ENCODE measurements around the gene MAPRE3.

MAPRE3 gene

GRCh38 chr2:26951236-26951635 lies 19.2 kb upstream of the MAPRE3 start:
- no peak for DNase-seq

- DNase-seq, result no peak
Observed at GRCh38 chr2:26952374-26952773, 18.1 kb upstream of the MAPRE3 start.

- no peak for DNase-seq
Observed at GRCh38 chr2:26954135-26954534, 16.3 kb upstream of the MAPRE3 start.

GRCh38 chr2:26957041-26957440 lies 13.4 kb upstream of the MAPRE3 start:
- DNase-seq, result no peak

- no peak for DNase-seq
Observed at GRCh38 chr2:26957534-26957933, 12.9 kb upstream of the MAPRE3 start.

GRCh38 chr2:26959331-26959730 lies 11.1 kb upstream of the MAPRE3 start:
- no peak for DNase-seq

- no peak for DNase-seq
Observed at GRCh38 chr2:26964446-26965130, 5.8 kb upstream of the MAPRE3 start.

- DNase-seq, result no peak
Observed at GRCh38 chr2:26968001-26968400, 2.4 kb upstream of the MAPRE3 start.

- DNase-seq, result no peak
Observed at GRCh38 chr2:26969077-26969844, 1.2 kb upstream of the MAPRE3 start.

- DNase-seq, result no peak
Observed at GRCh38 chr2:26970928-26971627, 641 bp downstream of the MAPRE3 start.

- DNase-seq, result no peak
Observed at GRCh38 chr2:26971911-26972786, 1.7 kb downstream of the MAPRE3 start.

- no peak for DNase-seq
Observed at GRCh38 chr2:26974352-26974751, 3.9 kb downstream of the MAPRE3 start.

- DNase-seq, result no peak
Observed at GRCh38 chr2:26975102-26975501, 4.7 kb downstream of the MAPRE3 start.

GRCh38 chr2:26975656-26976055 lies 5.2 kb downstream of the MAPRE3 start:
- no peak for DNase-seq

- no peak for DNase-seq
Observed at GRCh38 chr2:26976237-26976636, 5.8 kb downstream of the MAPRE3 start.

- no peak for DNase-seq
Observed at GRCh38 chr2:26977012-26977411, 6.6 kb downstream of the MAPRE3 start.

- peak; percentile 55 for DNase-seq
Observed at GRCh38 chr2:26978061-26978596, 7.7 kb downstream of the MAPRE3 start.

GRCh38 chr2:26979741-26980140 lies 9.3 kb downstream of the MAPRE3 start:
- DNase-seq, result no peak

- DNase-seq, result no peak
Observed at GRCh38 chr2:26980971-26981370, 10.5 kb downstream of the MAPRE3 start.

- peak; percentile 93 for DNase-seq
Observed at GRCh38 chr2:26982102-26982742, 11.8 kb downstream of the MAPRE3 start.

GRCh38 chr2:26983746-26984145 lies 13.3 kb downstream of the MAPRE3 start:
- DNase-seq, result no peak

GRCh38 chr2:26985807-26986206 lies 15.4 kb downstream of the MAPRE3 start:
- DNase-seq, result no peak
